Neural progenitor cell (in vitro differentiated cells): Measurements from ENCODE around the gene STK4.

Experiments
- CTCF ChIP-seq: fragments of 200-600 bp; sonication (generic); IDR thresholded peaks from 2 replicates; pipeline ENCODE4 v1.5.1; 2017; ENCODE audit warnings: antibody characterized with exemption, mild to moderate bottlenecking
- EZH2 ChIP-seq: fragments of 200-600 bp; sonication (generic); IDR thresholded peaks from 2 replicates; pipeline ENCODE4 v1.6.1; 2017; ENCODE audit warnings: antibody characterized with exemption, mild to moderate bottlenecking, moderate library complexity

- TF ChIP-seq CTCF: no peak
- TF ChIP-seq EZH2: no peak
Measured at GRCh38 chr20:45061244-45061643, 94.9 kb downstream of the STK4 start.
